MM.1S (cell line): ENCODE data around the gene IL20RB.

Experiments
- EZH2phosphoT487 ChIP-seq: fragments of 300-600 bp; sonication (generic); IDR thresholded peaks from 2 replicates; pipeline ENCODE4 v1.6.1; 2018; ENCODE audit warnings: antibody characterized with exemption, low read length
- TF ChIP-seq, protein P1 (sequence below): fragments of 300-600 bp; sonication (generic); IDR thresholded peaks from 2 replicates; pipeline ENCODE4 v1.5.1; 2016; ENCODE audit warnings: antibody characterized with exemption, low read length, mixed read lengths

DNA sequence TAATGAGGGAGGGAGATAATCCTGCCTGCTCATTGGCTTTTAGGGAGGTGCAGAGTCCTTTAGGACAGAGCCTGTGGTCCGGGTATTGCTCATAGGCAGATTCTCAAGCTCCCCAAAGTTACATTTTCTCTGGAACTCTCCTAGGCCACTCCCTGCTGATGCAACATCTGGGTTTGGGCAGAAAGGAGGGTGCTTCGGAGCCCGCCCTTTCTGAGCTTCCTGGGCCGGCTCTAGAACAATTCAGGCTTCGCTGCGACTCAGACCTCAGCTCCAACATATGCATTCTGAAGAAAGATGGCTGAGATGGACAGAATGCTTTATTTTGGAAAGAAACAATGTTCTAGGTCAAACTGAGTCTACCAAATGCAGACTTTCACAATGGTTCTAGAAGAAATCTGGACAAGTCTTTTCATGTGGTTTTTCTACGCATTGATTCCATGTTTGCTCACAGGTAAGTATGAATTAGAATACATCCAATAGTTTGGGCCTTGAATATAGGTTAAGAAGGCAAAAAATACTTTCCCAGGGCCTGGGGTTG is at the start of gene IL20RB:
- TF ChIP-seq, protein P1, sequence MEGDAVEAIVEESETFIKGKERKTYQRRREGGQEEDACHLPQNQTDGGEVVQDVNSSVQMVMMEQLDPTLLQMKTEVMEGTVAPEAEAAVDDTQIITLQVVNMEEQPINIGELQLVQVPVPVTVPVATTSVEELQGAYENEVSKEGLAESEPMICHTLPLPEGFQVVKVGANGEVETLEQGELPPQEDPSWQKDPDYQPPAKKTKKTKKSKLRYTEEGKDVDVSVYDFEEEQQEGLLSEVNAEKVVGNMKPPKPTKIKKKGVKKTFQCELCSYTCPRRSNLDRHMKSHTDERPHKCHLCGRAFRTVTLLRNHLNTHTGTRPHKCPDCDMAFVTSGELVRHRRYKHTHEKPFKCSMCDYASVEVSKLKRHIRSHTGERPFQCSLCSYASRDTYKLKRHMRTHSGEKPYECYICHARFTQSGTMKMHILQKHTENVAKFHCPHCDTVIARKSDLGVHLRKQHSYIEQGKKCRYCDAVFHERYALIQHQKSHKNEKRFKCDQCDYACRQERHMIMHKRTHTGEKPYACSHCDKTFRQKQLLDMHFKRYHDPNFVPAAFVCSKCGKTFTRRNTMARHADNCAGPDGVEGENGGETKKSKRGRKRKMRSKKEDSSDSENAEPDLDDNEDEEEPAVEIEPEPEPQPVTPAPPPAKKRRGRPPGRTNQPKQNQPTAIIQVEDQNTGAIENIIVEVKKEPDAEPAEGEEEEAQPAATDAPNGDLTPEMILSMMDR = no peak
- no peak for TF ChIP-seq EZH2phosphoT487
